ENCODE results near the gene LIN52. TPM values are rescaled to one million over a fixed set of nuclear protein-coding genes. Genes with fewer than 3 reads are reported as not detected.

The LIN52 gene
- total RNA-seq, 1 experiment from 2014 or later, result 34.0 TPM

DNA sequence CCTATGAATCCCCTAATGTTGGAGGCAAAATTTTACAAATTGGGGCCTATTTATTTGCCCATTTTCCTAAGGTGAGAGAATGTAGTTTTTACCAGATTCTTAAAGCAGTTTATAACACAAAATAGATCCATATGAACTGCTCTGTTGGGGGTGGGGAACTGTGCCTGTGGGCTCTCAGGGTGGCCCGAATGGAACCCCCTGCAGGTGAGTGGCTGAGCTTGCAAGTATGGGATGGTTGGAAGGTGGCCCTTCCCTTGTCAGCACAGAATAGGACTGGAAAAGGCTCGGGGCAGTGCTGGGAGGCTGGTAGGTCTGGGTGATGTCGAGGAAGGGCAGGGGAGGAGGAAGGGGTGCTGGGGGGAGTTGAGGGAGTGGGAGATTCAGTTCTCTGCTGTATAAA, 159.4 kb downstream of the LIN52 start:
- Histone ChIP-seq H3K9me3 (ENCODE audit: low read length) (no peaks in the 10 kb centered on the region), H3K9me2 (replicated peaks; ENCODE audit: insufficient read depth, low read length) (no peaks in the 10 kb centered on the region), H3K27ac (ENCODE audit: low read length) (no peak overlapping the region), H3K4me1 (ENCODE audit: low read length) (no peaks in the 10 kb centered on the region), H3K4me2 (ENCODE audit: low read depth, low read length, poor library complexity, severe bottlenecking) (no peak overlapping the region), H3K27me3 (ENCODE audit: low read length) (no peaks in the 10 kb centered on the region), H3K9ac (ENCODE audit: low read length) (no peak overlapping the region), H3K36me3 (ENCODE audit: insufficient read depth, low read length) (no peaks in the 10 kb centered on the region), H3K79me2 (ENCODE audit: low read length) (no peaks in the 10 kb centered on the region), H3K4me3 (ENCODE audit: low read length) (no peak overlapping the region), H2AFZ (ENCODE audit: low read length) (no peak overlapping the region), H4K20me1 (ENCODE audit: insufficient read depth, low read depth, low read length) (no peaks in the 10 kb centered on the region)
- DNase-seq, result peak; percentile 64

DNA sequence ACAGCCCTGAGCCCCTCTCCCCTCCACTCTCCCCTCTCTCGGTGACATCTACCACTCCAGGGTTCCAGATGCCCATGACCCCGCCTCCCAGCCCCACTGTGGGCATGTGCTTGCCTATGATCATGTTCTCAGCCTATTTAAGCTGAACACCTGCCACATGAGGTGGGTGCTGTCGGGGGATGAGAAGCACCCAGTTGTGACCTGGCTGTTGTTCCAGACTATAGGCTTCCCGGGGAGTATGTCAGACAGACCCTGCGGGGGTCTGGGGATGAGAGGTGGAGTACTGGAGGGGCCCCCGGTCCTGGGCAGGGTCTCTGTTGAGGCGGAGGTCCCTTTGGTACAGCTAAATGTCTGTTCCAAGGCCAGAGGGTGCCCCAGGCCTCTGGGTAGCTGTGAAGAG, 160.5 kb downstream of the LIN52 start:
- no peaks in the 10 kb centered on the region for H3K9me2 ChIP-seq (replicated peaks; ENCODE audit: insufficient read depth, low read length)
- H3K9me3 ChIP-seq (ENCODE audit: low read length), result no peaks in the 10 kb centered on the region
- H3K4me2 ChIP-seq (ENCODE audit: low read depth, low read length, poor library complexity, severe bottlenecking), result no peak overlapping the region
- H4K20me1 ChIP-seq (ENCODE audit: insufficient read depth, low read depth, low read length), result no peaks in the 10 kb centered on the region
- H3K27me3 ChIP-seq (ENCODE audit: low read length), result no peaks in the 10 kb centered on the region
- no peaks in the 10 kb centered on the region for H3K36me3 ChIP-seq (ENCODE audit: insufficient read depth, low read length)
- no peak for DNase-seq
- H3K4me1 ChIP-seq (ENCODE audit: low read length), result no peaks in the 10 kb centered on the region
- H3K4me3 ChIP-seq (ENCODE audit: low read length), result no peak overlapping the region
- no peak overlapping the region for H3K27ac ChIP-seq (ENCODE audit: low read length)
- no peaks in the 10 kb centered on the region for H3K79me2 ChIP-seq (ENCODE audit: low read length)
- no peak overlapping the region for H3K9ac ChIP-seq (ENCODE audit: low read length)
- no peak overlapping the region for H2AFZ ChIP-seq (ENCODE audit: low read length)

DNA sequence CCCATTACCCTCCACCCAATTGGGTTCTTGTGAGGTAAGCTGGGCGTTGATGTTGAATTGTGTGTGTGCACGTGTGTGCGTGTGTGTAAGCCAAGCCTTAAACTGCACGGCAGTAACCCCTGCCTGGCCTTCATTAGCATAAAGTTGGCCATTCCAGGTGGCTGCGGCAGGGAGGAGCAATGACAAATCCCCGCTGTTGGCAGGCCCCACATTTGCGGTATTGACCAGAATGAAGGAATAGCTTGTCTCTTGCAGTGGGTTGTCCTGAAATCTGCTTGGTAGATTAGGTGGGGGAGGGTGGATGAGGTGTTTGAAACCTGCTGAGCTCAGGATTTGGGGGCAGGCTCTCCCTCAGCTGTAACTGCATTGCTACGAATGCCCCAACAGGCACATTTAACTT, 161.8 kb downstream of the LIN52 start:
- Histone ChIP-seq H3K9ac (ENCODE audit: low read length) (no peak overlapping the region), H2AFZ (ENCODE audit: low read length) (no peak overlapping the region), H3K4me2 (ENCODE audit: low read depth, low read length, poor library complexity, severe bottlenecking) (no peak overlapping the region), H3K27me3 (ENCODE audit: low read length) (no peaks in the 10 kb centered on the region), H3K9me2 (replicated peaks; ENCODE audit: insufficient read depth, low read length) (no peaks in the 10 kb centered on the region), H3K4me1 (ENCODE audit: low read length) (peaks cover 3% of the 10 kb centered on the region), H3K4me3 (ENCODE audit: low read length) (no peak overlapping the region), H3K27ac (ENCODE audit: low read length) (no peak overlapping the region), H4K20me1 (ENCODE audit: insufficient read depth, low read depth, low read length) (no peaks in the 10 kb centered on the region), H3K9me3 (ENCODE audit: low read length) (no peaks in the 10 kb centered on the region), H3K36me3 (ENCODE audit: insufficient read depth, low read length) (no peaks in the 10 kb centered on the region), H3K79me2 (ENCODE audit: low read length) (no peaks in the 10 kb centered on the region)
- no peak for DNase-seq

DNA sequence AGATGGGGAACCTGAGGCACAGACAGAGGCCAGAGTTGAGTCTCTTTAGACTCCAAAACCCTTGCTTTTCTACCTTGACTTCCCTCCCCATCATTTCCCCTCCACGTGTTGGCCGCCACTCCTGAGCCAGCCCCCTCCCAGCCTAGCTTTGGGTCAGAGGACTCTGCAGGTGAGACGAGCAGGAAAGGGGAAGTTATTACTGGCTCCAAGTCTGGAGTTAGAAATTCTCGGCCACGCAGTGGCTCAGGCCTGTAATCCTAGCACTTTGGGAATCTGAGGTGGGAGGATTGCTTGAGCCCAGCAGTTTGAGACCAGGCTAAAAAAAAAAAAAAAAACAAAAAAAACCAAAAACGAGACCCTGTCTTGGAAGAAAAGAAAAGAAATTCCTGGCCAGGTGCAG, 163.3 kb downstream of the LIN52 start:
- H3K27me3 ChIP-seq (ENCODE audit: low read length), result no peaks in the 10 kb centered on the region
- no peaks in the 10 kb centered on the region for H3K9me2 ChIP-seq (replicated peaks; ENCODE audit: insufficient read depth, low read length)
- H3K79me2 ChIP-seq (ENCODE audit: low read length), result no peaks in the 10 kb centered on the region
- no peak overlapping the region for H2AFZ ChIP-seq (ENCODE audit: low read length)
- H3K4me1 ChIP-seq (ENCODE audit: low read length), result peaks cover 3% of the 10 kb centered on the region
- no peak overlapping the region for H3K27ac ChIP-seq (ENCODE audit: low read length)
- H4K20me1 ChIP-seq (ENCODE audit: insufficient read depth, low read depth, low read length), result no peaks in the 10 kb centered on the region
- H3K9ac ChIP-seq (ENCODE audit: low read length), result no peak overlapping the region
- no peak overlapping the region for H3K4me2 ChIP-seq (ENCODE audit: low read depth, low read length, poor library complexity, severe bottlenecking)
- H3K4me3 ChIP-seq (ENCODE audit: low read length), result no peak overlapping the region
- H3K36me3 ChIP-seq (ENCODE audit: insufficient read depth, low read length), result no peaks in the 10 kb centered on the region
- H3K9me3 ChIP-seq (ENCODE audit: low read length), result no peaks in the 10 kb centered on the region
- DNase-seq, result no peak

DNA sequence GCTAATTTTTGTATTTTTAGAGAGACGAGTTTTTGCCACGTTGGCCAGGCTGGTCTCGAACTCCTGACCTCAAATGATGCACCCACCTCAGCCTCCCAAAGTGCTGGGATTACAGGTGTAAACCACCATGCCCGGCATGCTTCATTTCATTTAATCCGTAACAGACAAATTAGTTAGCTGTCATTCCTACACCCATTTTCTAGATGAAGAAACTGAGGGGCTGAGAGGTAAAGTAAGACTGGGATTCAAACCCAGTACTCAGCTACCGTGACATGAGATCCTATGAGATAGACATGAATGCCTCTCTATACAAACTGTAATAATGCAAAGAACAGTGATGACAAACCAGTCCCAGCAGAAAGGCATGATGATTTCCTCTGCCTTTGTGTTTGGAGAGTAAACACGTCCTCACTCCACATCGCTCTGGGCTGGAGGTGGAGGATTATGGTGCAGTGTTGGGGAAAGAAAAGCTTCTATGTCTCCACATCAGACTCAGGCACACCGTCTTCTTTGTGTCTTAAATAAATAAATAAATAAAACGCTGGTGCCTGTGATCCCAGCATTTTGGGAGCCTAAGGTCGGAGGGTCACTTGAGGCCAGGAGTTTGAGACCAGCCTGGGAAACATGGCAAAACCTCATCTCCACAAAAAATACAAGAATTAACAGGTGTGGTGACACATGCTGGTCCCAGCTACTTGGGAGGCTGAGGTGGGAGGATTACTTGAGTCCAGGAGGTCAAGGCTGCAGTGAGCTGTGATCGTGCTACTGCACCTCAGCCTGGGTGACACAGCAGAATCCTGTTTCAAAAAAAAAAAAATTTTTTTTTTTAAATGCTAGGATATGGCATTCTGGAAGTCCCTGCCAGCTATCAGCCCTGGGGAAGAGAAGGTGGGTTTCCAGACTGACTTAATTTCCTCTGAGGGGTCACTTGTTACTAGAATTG, 164.9 kb downstream of the LIN52 start:
- Histone ChIP-seq H3K4me3 (ENCODE audit: low read length) (no peak overlapping the region), H3K4me2 (ENCODE audit: low read depth, low read length, poor library complexity, severe bottlenecking) (no peak overlapping the region), H2AFZ (ENCODE audit: low read length) (no peak overlapping the region), H3K9me3 (ENCODE audit: low read length) (no peaks in the 10 kb centered on the region), H3K9ac (ENCODE audit: low read length) (no peak overlapping the region), H3K4me1 (ENCODE audit: low read length) (peaks cover 3% of the 10 kb centered on the region), H4K20me1 (ENCODE audit: insufficient read depth, low read depth, low read length) (no peaks in the 10 kb centered on the region), H3K36me3 (ENCODE audit: insufficient read depth, low read length) (no peaks in the 10 kb centered on the region), H3K9me2 (replicated peaks; ENCODE audit: insufficient read depth, low read length) (no peaks in the 10 kb centered on the region), H3K79me2 (ENCODE audit: low read length) (no peaks in the 10 kb centered on the region), H3K27ac (ENCODE audit: low read length) (no peak overlapping the region), H3K27me3 (ENCODE audit: low read length) (no peaks in the 10 kb centered on the region)
- DNase-seq, result no peak

Small RNA genes lying within 50 kb of the gene (small RNA-seq; reads per million reads assigned to genes)
- gene AC006349.1 (not detected), gene RN7SL530P (not detected)

Other genes with a start within 250 kb of the LIN52 start
- gene PTGR2, start 233.1 kb upstream of the LIN52 start, total RNA-seq (2014; rRNA removed; shearing (Covaris generic); ENCODE audit: low replicate concordance), result 10.0 and 11.3 TPM in 2 replicates
- 63.5 and 73.8 TPM in 2 replicates for gene ZNF410, start 198.1 kb upstream of the LIN52 start, total RNA-seq (2014; rRNA removed; shearing (Covaris generic); ENCODE audit: low replicate concordance)
- gene FAM161B, start 134.9 kb upstream of the LIN52 start, total RNA-seq (2014; rRNA removed; shearing (Covaris generic); ENCODE audit: low replicate concordance), result 4.1 and 5.8 TPM in 2 replicates
- gene COQ6, start 134.7 kb upstream of the LIN52 start, total RNA-seq (2014; rRNA removed; shearing (Covaris generic); ENCODE audit: low replicate concordance), result 45.2 and 48.8 TPM in 2 replicates
- 22.3 and 26.3 TPM in 2 replicates for gene ENTPD5, start 65.7 kb upstream of the LIN52 start, total RNA-seq (2014; rRNA removed; shearing (Covaris generic); ENCODE audit: low replicate concordance)
- gene BBOF1, start 65.6 kb upstream of the LIN52 start, total RNA-seq (2014; rRNA removed; shearing (Covaris generic); ENCODE audit: low replicate concordance), result 2.0 and 6.1 TPM in 2 replicates
- 24.2 and 43.0 TPM in 2 replicates for gene ALDH6A1, start 503 bp upstream of the LIN52 start, total RNA-seq (2014; rRNA removed; shearing (Covaris generic); ENCODE audit: low replicate concordance)
- gene VSX2, start 154.5 kb downstream of the LIN52 start, total RNA-seq (2014; rRNA removed; shearing (Covaris generic); ENCODE audit: low replicate concordance), result not detected in 2 replicates
- 49.2 and 64.1 TPM in 2 replicates for gene ABCD4, start 218.0 kb downstream of the LIN52 start, total RNA-seq (2014; rRNA removed; shearing (Covaris generic); ENCODE audit: low replicate concordance)